Measurements from ENCODE around the gene SH3TC2. TPM values are rescaled to one million over a fixed set of nuclear protein-coding genes. Genes with fewer than 3 reads are reported as not detected.

Gene SH3TC2
- total and polyA plus RNA-seq, 10 of the 15 experiments (the other 5 are each of a cell fraction or from before 2014, with no cell fraction given) = not detected

- in situ Hi-C loops (cut with MboI) = no loop called here
- WGBS (ENCODE audit: insufficient coverage, insufficient replicate concordance, low lambda C conversion rate, missing lambda C conversion rate) = 9% methylated on average over 3 of the region's 3 CpGs
- no peaks in the 10 kb centered on the region for H3K9me3 ChIP-seq (replicated peaks; ENCODE audit: control insufficient read depth, insufficient read depth, low read length)
- no peak overlapping the region for H3K4me2 ChIP-seq (ENCODE audit: control insufficient read depth, insufficient read depth)
- intact Hi-C loops (cut with micrococcal nuclease; ENCODE audit: unreplicated experiment) = no loop called here
- H3K4me1 ChIP-seq (ENCODE audit: control insufficient read depth, insufficient read depth, low read length) = no peaks in the 10 kb centered on the region
- H3K27ac ChIP-seq (ENCODE audit: control insufficient read depth, insufficient read depth) = no peak overlapping the region
- H3K27me3 ChIP-seq (replicated peaks in 1 of 2; ENCODE audit: control insufficient read depth in 2 of 2, insufficient read depth in 2 of 2, low read length in 1 of 2) = peaks cover 0 to 2% of the 10 kb centered on the region in 2 experiments; a peak in 1 of 4 replicates
- H3K36me3 ChIP-seq (ENCODE audit: control insufficient read depth in 2 of 2, insufficient read depth in 2 of 2, low read length in 1 of 2) = no peaks in the 10 kb centered on the region
- H4K20me1 ChIP-seq (ENCODE audit: control insufficient read depth, insufficient read depth) = no peaks in the 10 kb centered on the region
- TF ChIP-seq GATAD2B (conservative IDR thresholded peaks at IDR 0.05; ENCODE audit: low read depth) (no peak), FOS (IDR thresholded peaks at IDR 0.05; ENCODE audit: borderline replicate concordance, extremely low read depth, insufficient read length) (no peak), PRDM15 (CRISPR knock-in tag; IDR thresholded peaks at IDR 0.05) (no peak), POLR2AphosphoS2 (IDR thresholded peaks at IDR 0.05; ENCODE audit: low read depth, low read length) (no peak), FOXK2 (IDR thresholded peaks at IDR 0.05) (no peak), ZBED1 (IDR thresholded peaks at IDR 0.05; ENCODE audit: borderline replicate concordance) (no peak), CUX1 (IDR thresholded peaks at IDR 0.05; ENCODE audit: insufficient replicate concordance, low read depth, low read length) (no peak), WRNIP1 (IDR thresholded peaks at IDR 0.05; ENCODE audit: borderline replicate concordance, low read depth, low read length) (no peak)
- no peak overlapping the region for H3K9ac ChIP-seq (ENCODE audit: control insufficient read depth, insufficient read depth, low read length)
- ChIA-PET POLR2A (no interaction called here), SMC1A (ENCODE audit: uncharacterized antibody, unreplicated experiment) (interaction anchor here (0.9 to 1.6 kb wide), 4 partner anchors 11 to 228 kb away, joined by 4 to 6 read pairs (median 5); no protein-coding TSS in a partner anchor), RAD21 (ENCODE audit: unreplicated experiment) (interaction anchor here (0.9 to 1.0 kb wide), 2 partner anchors 11 to 237 kb away, joined by 3 read pairs; no protein-coding TSS in a partner anchor), CTCF (interaction anchor here (1.2 to 2.4 kb wide), 5 partner anchors 9 to 237 kb away, joined by 4 to 14 read pairs (median 5); no protein-coding TSS in a partner anchor)
- FAIRE-seq (no peak), ATAC-seq (no peak), DNase-seq (ENCODE audit: low read depth, low spot score) (no peak)
- no peak overlapping the region for H2AFZ ChIP-seq (ENCODE audit: control insufficient read depth, low read depth, low read length)
- no TSS peak for BruUV-seq (replicated peaks)
- no peak overlapping the region for H3K4me3 ChIP-seq
- no peaks in the 10 kb centered on the region for H3K79me2 ChIP-seq (ENCODE audit: control insufficient read depth, insufficient read depth, low read length)
Observed at GRCh38 chr5:148969291-148969690, 93.6 kb downstream of the SH3TC2 start.

All from GM12878 (cell line).